BJ (cell line): ENCODE data around the gene PRKAG2. TPM values are rescaled to one million over a fixed set of nuclear protein-coding genes. Genes with fewer than 3 reads are reported as not detected.

Experiments
- CTCF ChIA-PET: fragments of 350-600 bp; formaldehyde crosslinking; extraction: SDS; loops from one replicate; lab custom pipeline; 2021; ENCODE audit warnings: antibody characterized with exemption, inconsistent platforms; lab: Yijun Ruan, JAX
- POLR2A ChIA-PET: fragments of 300-600 bp; sonication (Branson Sonifier 250); formaldehyde crosslinking; extraction: SDS; loops from one replicate; lab custom pipeline; 2021; ENCODE audit warnings: antibody characterized with exemption; lab: Charles Lee
- DNase-seq: peaks from one replicate; pipeline ENCODE4 v3.0.0-alpha.2; 2011; ENCODE audit warnings: low read depth
- H3K27me3 ChIP-seq: 2 replicates; pipeline ENCODE4 v1.6.0; 2011; ENCODE audit warnings: low read length; ENCODE audit not compliant: control insufficient read depth, insufficient read depth
- H3K36me3 ChIP-seq: 2 replicates; pipeline ENCODE4 v1.5.1; 2011; ENCODE audit warnings: low read length; ENCODE audit not compliant: control insufficient read depth, insufficient read depth
- H3K4me3 ChIP-seq: 2 replicates; pipeline ENCODE4 v1.5.1; 2011; ENCODE audit warnings: low read depth, mild to moderate bottlenecking, control low read depth, low read length
- polyA plus RNA-seq: library from polyadenylated mRNA; depleted of rRNA; stranded (reverse); fragments of >200 nt; gene quantifications from 2 replicates; pipeline ENCODE4 v1.2.3, GENCODE V29; 2011
- TF ChIP-seq, protein P1 (sequence below): IDR thresholded peaks from 2 replicates; pipeline ENCODE4 v1.5.1; 2011; ENCODE audit warnings: low read depth, mild to moderate bottlenecking, control low read depth, inconsistent platforms, low read length, moderate library complexity; ENCODE audit not compliant: insufficient read depth

The PRKAG2 gene
- polyA plus RNA-seq, 1 experiment, result 11.3 TPM

GRCh38 chr7:151761231-151761630 lies 115.7 kb downstream of the PRKAG2 start:
- DNase-seq, result no peak
- ChIA-PET POLR2A (no interaction called here), CTCF (interaction anchor here (1.5 to 6.2 kb wide), 8 partner anchors 7 to 312 kb away, joined by 3 to 84 read pairs (median 10); no protein-coding TSS in a partner anchor)
- TF ChIP-seq, protein P1, sequence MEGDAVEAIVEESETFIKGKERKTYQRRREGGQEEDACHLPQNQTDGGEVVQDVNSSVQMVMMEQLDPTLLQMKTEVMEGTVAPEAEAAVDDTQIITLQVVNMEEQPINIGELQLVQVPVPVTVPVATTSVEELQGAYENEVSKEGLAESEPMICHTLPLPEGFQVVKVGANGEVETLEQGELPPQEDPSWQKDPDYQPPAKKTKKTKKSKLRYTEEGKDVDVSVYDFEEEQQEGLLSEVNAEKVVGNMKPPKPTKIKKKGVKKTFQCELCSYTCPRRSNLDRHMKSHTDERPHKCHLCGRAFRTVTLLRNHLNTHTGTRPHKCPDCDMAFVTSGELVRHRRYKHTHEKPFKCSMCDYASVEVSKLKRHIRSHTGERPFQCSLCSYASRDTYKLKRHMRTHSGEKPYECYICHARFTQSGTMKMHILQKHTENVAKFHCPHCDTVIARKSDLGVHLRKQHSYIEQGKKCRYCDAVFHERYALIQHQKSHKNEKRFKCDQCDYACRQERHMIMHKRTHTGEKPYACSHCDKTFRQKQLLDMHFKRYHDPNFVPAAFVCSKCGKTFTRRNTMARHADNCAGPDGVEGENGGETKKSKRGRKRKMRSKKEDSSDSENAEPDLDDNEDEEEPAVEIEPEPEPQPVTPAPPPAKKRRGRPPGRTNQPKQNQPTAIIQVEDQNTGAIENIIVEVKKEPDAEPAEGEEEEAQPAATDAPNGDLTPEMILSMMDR, result no peak
- Histone ChIP-seq H3K4me3 (no peak overlapping the region), H3K27me3 (peaks cover 18% of the 10 kb centered on the region), H3K36me3 (no peaks in the 10 kb centered on the region)

DNA sequence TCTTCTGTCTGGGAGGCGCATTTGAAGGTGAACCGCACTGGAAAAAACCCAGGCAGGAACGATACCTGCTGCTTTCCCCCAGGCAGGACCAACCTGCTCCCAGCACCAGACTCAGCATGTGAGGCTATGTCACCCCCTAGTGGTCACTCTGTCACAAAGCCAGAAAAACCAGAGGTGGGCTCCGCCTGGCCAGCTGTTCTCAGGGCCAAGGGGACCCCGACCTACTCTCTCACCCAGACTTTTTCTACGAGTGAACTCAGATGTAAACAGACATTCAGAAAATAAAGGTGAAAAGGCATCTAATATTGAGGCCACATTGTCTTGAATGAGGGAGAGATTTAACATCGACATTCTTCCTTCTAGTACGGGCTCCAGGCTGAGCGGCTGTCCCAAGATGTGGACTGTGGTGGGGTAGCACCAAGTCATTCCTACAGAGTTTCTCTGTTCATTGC lies 117.3 kb downstream of the PRKAG2 start:
- no peak for DNase-seq
- TF ChIP-seq, protein P1, result peak; percentile 93
- CTCF ChIA-PET, result interaction anchor here (0.6 to 6.2 kb wide), 46 partner anchors 8 to 454 kb away, joined by 3 to 84 read pairs (median 5); no protein-coding TSS in a partner anchor
- peaks cover 16% of the 10 kb centered on the region for H3K27me3 ChIP-seq
- POLR2A ChIA-PET, result no interaction called here
- H3K36me3 ChIP-seq, result no peaks in the 10 kb centered on the region
- H3K4me3 ChIP-seq, result no peak overlapping the region

GRCh38 chr7:151758622-151759540 lies 118.0 kb downstream of the PRKAG2 start:
- ChIA-PET POLR2A (no interaction called here), CTCF (interaction anchor here (0.6 to 6.2 kb wide), 46 partner anchors 9 to 449 kb away, joined by 3 to 84 read pairs (median 5); no protein-coding TSS in a partner anchor)
- TF ChIP-seq, protein P1, result no peak

GRCh38 chr7:151757274-151757673 lies 119.6 kb downstream of the PRKAG2 start:
- Histone ChIP-seq H3K4me3 (no peak overlapping the region), H3K27me3 (peaks cover 5% of the 10 kb centered on the region), H3K36me3 (no peaks in the 10 kb centered on the region)
- DNase-seq, result peak; percentile 59
- POLR2A ChIA-PET, result interaction anchor here (0.6 kb wide), 1 partner anchor 186 kb away, joined by 3 read pairs; no protein-coding TSS in a partner anchor
- CTCF ChIA-PET, result interaction anchor here (0.7 to 6.2 kb wide), 14 partner anchors 11 to 442 kb away, joined by 3 to 84 read pairs (median 8); no protein-coding TSS in a partner anchor
- TF ChIP-seq, protein P1, result no peak

More at GRCh38 chr7:151758622-151759540, 118.0 kb downstream of the PRKAG2 start:
- H3K27me3 ChIP-seq, result peaks cover 14% of the 10 kb centered on the region
- no peaks in the 10 kb centered on the region for H3K36me3 ChIP-seq
- H3K4me3 ChIP-seq, result no peak overlapping the region
- DNase-seq, result no peak

DNA sequence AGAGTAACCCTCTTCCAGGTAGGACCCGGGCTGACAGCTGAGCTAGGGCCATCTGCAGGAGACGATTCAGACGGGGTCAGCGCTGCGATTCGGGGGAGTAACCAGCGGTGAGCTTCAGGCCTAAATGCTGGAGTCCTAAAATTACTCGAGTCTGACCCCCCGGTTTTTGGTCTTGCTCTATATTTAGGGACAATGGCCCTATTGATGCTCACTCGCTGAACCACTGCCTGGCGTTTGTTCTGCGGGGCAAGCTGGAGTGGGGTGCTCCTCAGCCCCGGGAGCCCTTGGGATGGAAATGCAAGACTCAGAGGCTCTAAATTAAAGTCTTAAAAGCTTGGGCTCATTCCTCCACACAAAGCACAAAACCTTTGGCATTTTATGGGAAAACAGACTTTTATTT lies 120.0 kb downstream of the PRKAG2 start:
- TF ChIP-seq, protein P1, result no peak
- POLR2A ChIA-PET, result no interaction called here
- Histone ChIP-seq H3K36me3 (no peaks in the 10 kb centered on the region), H3K27me3 (peaks cover 1% of the 10 kb centered on the region), H3K4me3 (no peak overlapping the region)
- CTCF ChIA-PET, result interaction anchor here (0.7 to 6.2 kb wide), 14 partner anchors 11 to 441 kb away, joined by 3 to 84 read pairs (median 10); no protein-coding TSS in a partner anchor
- no peak for DNase-seq
